Measurements from ENCODE around the gene OR2T27. TPM values are rescaled to one million over a fixed set of nuclear protein-coding genes. Genes with fewer than 3 reads are reported as not detected.
"Not testable (repeated sequence)": the region's sequence is repeated elsewhere in the genome, so short reads cannot be mapped to it uniquely, and the experiment has no call there.

OR2T27 gene
- total RNA-seq, 2 donors from 2014 or later, result not detected

DNA sequence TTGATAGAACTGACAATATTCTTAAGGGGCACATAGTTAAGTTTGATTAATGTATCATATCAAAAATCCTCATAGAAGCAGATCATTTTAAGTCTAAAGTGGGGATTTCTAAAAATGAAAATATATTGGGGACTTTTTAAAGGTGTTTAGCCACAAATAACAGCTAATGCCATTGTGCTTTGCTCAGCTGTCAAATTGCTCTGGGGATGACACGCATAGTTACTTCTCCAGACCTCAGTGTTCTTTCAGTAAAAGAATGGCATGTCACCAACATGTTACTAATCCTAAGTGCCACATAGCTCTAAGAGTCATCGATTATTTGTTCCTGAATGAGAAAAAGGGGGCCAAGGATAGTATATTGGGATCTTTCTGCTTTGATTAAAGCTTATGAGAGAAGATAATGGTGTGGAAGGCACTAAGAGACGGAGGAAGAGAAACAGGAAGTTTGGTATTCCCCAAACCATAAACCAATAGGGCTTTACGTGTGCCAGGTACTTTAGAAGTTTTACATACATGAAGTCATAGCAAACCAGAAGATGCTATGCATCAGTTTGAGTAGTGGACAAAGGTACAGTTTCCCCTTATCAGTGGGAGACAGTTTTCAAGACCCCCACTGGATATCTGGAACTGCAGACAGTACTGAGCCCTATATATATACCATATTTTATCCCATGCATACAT, 12.2 kb downstream of the OR2T27 start:
- intact Hi-C loops (cut with DNase I), result not testable (repeated sequence)

DNA sequence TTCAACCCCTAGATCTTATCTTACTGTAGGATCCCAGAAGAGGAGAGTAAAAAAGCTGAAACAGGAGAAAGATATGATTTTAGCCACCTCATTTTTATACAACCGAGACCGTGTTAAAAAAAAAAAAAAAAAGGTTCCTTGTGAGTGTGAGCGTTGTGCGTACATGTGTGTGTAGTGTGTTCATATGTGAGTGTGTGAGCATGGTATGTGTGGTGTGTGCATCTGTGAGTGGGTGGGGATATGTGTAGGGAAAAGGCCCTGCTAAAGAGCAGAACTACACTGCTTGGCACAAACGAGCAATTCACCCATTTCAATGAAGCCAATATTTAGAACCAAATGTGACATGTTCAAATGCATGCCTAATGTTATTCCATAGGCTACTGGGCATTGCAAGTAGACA, 13.7 kb downstream of the OR2T27 start:
- intact Hi-C loops (cut with DNase I); DNase-seq (ENCODE audit: low spot score): not testable (repeated sequence)

More for the DNA sequence above, 12.2 kb downstream of the OR2T27 start:
- not testable (repeated sequence) for DNase-seq (ENCODE audit: low spot score)

DNA sequence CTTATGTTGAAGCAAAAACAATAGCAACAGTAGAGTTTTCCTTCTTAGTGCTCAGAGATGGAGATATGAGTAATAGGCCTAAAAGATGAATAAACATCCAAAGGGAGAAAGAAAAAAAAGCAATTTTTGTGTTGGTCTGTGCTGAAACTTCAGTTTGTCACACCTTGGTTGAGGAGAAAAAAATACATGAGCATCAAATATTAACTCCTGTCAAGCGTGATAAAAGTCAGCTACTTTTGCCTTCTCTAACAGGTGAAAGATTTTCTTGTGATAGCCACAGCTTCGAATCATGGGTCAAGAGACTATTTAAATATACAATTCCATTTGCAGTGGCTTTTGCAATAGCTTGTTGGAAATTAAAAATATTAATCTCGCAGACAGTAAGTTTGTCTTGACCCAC, 14.4 kb downstream of the OR2T27 start:
- intact Hi-C loops (cut with DNase I); DNase-seq (ENCODE audit: low spot score): not testable (repeated sequence)

DNA sequence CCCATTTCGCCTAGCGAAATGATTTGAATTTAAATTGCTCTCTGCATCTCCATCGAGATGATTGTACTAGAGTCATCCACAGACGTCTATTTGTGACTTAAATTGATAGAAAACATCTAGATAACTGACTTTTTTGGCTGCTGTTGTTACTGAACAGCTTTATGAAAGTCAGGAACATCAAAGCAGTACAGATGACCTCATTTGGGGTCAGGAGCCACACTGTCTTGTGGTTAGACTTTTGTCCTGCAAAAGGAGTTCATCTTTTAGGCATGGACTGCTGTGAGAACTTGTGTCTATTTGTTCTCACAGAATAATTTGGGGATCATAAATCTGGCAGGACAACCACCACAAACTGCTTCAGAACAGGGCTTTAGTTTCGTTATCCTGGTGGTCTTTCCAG, 15.7 kb downstream of the OR2T27 start:
- DNase-seq (ENCODE audit: low spot score); intact Hi-C loops (cut with DNase I): not testable (repeated sequence)

DNA sequence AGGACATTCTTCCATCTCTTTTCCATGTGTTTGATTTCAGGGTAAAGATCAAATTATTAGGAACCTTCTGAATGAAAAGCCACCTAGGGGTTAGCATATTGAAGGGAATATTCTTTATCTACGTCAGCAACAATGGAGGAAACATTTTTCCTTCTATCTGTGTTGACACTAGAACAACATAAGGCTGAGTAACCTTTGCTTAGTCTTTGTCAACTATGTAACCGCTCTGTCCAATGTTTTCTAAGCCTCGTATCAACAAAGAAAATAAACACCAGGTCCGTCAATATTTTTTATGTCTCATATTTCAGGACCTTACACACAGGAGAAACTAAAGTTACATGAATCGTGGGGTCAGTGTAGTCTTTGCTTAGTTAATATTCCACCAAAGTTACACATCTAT, 18.7 kb downstream of the OR2T27 start:
- DNase-seq (ENCODE audit: low spot score); intact Hi-C loops (cut with DNase I): not testable (repeated sequence)

DNA sequence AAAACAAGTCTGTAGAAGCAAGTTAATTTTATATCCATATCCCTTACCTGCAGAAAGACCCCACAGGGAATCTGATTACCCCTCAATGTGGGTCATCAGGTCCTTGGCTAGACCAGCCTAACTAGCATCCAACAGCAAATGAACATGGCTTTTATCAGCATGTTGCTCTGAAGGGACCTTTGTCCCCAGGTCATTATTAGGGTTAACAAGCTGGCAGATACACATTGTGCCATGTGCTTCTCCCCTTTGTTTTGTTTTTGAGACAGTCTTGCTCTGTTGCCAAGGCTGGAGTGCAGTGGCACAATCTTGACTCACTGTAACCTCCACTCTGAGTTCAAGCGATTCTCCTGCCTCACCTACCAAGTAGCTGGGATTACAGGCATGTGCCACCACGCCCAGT, 20.3 kb downstream of the OR2T27 start, which contains the start of gene OR2T11:
Gene OR2T11 (minus strand): TSS at position 101 of the 400 bp plus-strand sequence. CDS start 7,963 bp downstream, outside the sequence.
- intact Hi-C loops (cut with DNase I); DNase-seq (ENCODE audit: low spot score): not testable (repeated sequence)

DNA sequence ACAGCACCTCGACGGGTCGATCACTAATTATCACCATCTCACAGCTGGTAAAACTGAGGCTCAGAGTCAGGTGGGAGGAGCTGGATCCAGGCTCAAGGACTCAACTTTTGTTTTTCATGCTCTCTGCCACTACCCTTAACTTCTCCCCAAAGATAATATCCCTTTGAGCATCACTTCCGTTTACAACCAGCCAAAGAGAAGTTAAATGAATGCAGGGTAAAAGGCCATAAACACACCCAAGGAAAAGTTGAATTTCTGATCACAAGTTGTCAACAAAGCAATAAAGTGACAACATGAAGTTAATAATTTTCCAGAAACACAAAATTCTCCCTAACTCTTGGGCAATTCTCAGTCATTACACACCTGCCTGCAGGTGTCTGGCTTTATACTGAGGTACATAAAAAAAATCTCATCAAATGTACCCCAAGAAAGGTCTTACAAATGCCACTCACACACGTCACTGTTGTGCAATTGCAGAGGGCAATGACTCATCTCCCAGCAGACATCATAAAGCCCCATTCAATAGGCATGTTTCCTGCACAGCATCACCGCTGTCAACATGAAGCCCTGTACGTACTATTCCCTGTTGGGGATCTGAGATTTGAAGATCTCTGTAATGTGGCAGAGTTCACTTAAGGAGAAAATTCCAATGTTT, 23.8 kb downstream of the OR2T27 start:
- intact Hi-C loops (cut with DNase I), result no loop called here
- no peak for DNase-seq (ENCODE audit: low spot score)

DNA sequence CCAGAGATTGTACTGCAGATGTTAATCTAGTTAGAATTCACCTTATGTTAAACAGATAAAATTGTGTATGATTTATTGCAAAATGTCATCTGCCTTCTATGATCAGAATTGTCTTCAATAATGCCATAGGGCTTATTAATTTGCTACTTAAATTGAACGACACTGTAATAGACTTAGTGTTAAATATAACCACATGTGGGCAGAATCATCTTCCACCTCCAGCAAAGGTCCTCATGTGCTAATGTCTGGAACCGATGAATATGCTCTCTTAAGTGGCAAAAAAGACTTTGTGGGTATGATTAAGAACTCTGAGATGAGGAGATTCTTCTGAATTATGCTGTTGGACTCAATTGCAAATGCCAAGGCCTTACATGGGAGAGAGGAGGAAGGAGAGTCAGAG, 24.8 kb downstream of the OR2T27 start:
- DNase-seq (ENCODE audit: low spot score), result no peak
- intact Hi-C loops (cut with DNase I), result no loop called here

DNA sequence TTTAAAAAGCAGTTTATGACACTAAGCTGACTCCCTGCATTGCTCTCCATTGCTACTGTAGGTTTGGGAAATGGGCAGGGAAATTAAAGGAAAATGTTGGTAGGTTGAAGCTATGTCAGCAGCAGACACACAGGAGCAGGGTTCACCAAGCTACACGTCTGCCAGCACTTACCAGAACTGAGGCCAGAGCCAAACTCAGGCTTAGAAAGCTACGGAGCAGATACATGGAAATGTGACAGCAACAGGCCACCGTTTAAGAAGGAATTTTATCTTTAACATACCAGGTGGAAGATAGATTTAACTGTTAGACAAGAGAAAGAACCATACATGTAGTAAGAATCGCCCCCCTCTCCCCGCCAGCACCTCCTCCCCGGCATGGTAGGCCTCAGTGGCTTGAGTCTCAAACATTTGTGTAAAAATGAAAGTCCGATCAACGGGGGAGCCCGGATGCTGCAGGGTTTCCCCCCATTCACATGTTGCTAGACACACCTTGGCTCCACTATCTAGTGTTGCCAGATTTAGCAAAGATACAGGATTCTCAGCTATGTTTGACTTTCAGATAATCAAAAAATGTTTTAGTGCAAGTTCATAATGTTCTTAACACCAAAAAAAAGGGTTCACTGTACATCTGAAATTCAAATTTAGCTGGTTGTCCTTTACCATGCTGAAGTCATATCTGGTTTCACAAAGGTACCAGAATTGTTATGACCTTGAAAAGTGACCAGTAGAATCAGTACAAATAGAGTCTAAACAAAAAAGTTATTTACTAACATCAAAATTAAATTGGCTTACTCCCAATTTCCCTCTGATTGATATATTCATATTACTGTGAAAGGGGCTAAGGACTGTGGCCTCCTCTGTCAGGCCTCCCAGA, 27.1 kb downstream of the OR2T27 start:
- DNase-seq (ENCODE audit: low spot score), result no peak
- intact Hi-C loops (cut with DNase I), result no loop called here

DNA sequence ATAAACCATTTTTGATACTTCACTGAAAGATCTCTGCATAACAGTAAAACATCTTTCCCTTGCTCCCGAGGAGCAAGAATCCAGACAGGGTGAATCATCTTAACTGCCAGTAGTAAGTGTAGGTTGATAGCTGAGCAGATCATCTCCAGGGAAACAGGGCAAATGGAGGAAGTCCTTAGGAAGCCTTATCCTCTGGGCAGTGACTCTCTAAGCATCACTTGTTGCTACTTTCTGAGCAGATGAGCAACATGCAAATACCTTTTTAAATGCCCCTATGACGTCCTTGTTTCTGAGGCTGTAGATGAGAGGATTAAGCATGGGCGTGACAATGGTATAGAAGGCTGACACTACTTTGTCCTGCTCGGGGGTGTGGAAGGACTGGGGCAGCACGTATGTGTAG, 29.4 kb downstream of the OR2T27 start:
- intact Hi-C loops (cut with DNase I), result no loop called here

DNA sequence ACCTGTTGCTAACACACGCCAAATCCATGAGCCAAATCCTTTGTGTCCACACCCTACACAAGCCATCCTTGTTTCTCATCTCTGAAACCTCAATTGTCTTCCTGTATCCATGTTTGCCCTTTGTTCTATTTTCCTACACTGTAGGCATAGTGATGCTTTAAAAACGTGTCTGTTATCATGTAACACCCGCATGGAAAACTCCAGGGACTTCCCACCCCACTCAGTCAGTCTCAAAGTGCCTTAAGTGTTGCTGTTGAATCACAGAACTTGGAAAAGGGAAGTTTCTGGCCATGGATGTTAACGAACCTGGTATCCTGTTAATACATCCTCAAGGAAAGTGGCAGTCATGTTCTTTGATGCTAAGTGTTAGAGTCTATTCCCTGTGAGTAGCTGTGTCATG, 30.2 kb downstream of the OR2T27 start:
- DNase-seq (ENCODE audit: low spot score), result no peak

More for the DNA sequence above, 29.4 kb downstream of the OR2T27 start:
- no peak for DNase-seq (ENCODE audit: low spot score)

DNA sequence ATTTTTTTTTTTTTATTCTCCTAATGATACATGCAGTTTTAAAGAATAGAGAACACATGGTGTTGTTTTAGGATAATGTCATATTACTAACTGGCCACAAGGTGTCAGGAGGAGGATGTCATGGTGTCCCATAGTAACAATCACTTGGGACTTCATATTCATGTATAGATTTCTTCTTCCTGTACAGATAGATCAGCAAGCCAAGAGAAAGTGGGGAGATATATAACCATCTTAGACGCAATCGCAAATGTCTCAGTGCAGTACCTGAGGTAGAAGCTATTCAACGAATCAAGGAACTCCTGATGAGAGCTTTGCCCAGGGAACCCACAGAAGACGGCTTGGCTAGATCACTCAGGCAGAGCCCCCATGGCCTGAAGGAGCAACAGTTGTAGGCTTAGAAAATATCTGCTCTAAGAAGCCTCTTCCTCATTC, 32.7 kb downstream of the OR2T27 start:
- intact Hi-C loops (cut with DNase I), result no loop called here
- DNase-seq (ENCODE audit: low spot score), result no peak

More for the DNA sequence above, 30.2 kb downstream of the OR2T27 start:
- intact Hi-C loops (cut with DNase I), result no loop called here

DNA sequence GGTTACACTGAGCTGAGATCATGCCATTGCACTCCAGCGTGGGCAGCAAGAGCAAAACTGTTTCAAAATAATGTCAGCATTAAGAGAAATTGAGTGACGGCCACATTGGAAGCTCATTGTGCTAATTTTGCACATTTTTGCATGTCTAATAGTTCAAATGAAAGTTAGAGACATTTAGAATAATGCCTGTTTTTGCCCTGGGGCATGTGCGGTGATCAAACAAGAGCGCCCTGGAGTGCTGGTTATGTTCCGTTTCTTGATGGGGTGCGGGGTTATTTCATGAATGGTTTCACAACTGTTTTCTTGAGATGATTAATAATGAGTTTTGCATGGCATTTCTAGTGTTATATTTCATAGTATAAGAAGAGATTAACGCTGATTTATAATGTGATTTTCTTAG, 33.6 kb downstream of the OR2T27 start:
- no peak for DNase-seq (ENCODE audit: low spot score)
- intact Hi-C loops (cut with DNase I), result no loop called here

DNA sequence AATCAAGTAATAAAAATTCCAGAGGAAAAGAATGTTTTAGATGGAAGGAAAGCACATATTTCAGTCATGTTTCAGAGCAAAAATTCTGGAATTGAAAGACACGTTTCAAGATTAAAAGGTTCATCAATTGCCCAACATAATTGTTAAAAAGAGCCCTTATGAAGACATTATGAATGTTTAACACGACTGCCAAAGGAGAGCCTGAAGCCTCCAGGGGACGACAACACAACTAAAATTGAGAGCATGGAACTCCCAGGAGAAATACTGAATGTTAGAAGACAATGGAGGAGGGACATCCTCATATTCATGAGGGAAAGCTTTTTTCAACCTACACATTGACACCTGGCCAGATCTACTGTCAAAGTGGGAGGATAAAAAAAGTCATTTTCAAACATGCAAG, 36.5 kb downstream of the OR2T27 start:
- no peak for DNase-seq (ENCODE audit: low spot score)
- intact Hi-C loops (cut with DNase I), result no loop called here

DNA sequence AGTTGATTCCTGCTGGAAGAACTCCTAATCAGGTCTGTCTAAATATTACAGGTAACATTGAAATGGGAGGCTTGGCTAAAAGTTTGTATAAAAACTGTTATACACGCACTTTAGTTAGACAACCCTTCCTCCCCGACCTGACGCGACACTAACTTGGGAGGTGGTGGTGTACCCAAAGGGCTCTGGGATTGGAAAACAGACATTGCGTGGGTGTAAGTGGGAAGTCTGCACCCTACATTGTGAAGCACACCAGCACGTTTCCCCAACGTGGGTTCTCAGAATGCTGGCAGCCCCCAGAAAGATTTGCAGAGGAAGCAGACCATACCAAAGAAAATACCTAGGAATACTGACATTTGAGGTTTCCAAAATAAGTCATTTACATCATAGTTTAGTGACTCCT, 37.2 kb downstream of the OR2T27 start:
- no peak for DNase-seq (ENCODE audit: low spot score)
- intact Hi-C loops (cut with DNase I), result no loop called here

DNA sequence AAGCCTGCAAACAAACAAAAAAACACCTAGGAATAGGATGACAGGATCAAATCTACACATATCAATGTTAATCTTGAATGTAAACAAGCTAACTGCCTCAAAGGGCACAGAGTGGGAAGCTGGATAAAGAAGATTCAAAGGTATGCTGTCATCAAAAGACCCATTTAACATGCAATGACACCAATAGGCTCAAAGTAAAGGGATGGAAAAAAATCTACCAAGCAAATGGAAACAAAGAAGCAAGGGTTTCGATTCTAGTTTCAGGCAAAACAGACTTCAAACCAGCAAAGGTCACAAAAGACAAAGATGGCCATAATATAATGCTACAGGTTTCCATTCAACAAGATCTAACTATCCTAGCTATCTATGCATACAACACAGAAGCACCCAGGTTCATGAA, 41.6 kb downstream of the OR2T27 start:
- DNase-seq (ENCODE audit: low spot score), result no peak
- intact Hi-C loops (cut with DNase I), result no loop called here

DNA sequence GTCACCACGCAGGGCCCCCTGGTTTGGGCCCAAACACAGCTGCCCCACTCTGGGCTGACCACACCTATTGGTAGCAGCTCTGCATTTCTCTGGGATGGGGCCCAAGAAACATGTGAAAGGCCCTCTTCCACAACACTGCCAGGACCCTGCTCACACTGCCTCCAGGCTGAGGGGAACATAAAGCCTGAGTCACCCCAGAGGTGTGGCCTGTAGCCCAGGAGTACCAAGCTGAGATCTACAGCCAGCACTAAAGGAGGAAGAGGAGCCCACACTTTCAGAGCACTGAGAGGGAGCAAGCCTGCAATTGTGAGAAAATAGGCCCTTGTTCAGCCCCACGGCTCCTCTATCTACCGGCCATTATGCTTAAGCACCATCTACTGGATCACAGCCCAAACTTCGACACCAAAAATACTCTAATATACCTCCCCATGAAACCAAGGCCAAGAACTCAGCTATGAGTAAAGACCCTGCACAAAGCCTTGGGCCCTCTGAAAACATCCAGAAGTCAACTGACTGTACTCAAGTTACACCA, 43.4 kb downstream of the OR2T27 start:
- DNase-seq (ENCODE audit: low spot score), result no peak
- intact Hi-C loops (cut with DNase I), result no loop called here

DNA sequence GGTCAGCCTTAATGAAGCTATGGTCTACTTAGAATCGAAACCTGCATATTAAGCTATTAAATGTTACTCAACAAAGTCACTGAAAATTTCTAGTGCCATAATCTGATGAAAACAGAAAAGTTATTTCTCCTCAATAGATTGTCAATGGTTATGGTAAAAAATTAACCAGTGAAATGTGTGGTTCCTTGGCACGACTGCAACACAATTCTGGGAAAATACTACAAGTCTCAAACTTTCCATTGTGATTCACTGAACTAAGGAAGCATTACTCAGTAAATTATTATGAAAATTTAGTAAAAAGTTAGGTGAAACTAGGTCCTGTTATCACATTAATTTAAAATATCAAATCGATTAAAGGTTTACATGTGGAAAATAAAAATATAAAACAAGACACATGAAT, 45.0 kb downstream of the OR2T27 start:
- DNase-seq (ENCODE audit: low spot score), result no peak
- intact Hi-C loops (cut with DNase I), result no loop called here
